Frontal cortex (tissue), 4 donors: ENCODE results near the gene GSTM2. TPM values are rescaled to one million over a fixed set of nuclear protein-coding genes. Genes with fewer than 3 reads are reported as not detected.
"Not testable (repeated sequence)": the region's sequence is repeated elsewhere in the genome, so short reads cannot be mapped to it uniquely, and the experiment has no call there.

Experiments
- DNase-seq, 2 donors: peaks; one replicate each; pipeline ENCODE4 v3.0.0; 2012; ENCODE audit warnings: low spot score in 2 of 2
- FAIRE-seq: peaks from 2 replicates; lab custom pipeline; 2012; peaks lifted over from hg19 to GRCh38; lab: Jason Lieb, UNC
- total RNA-seq: library from RNA; depleted of rRNA; stranded (reverse); fragments of >200 nt; gene quantifications from one replicate; pipeline ENCODE4 v1.2.3, GENCODE V29; 2014
- donor health status: control.
- donor health status: control.
- donor health status: control.

The GSTM2 gene
- total RNA-seq, 1 donor from 2014 or later, result 18.8 TPM

- FAIRE-seq (no peak), DNase-seq (no peak)
These were observed 37.6 kb downstream of the GSTM2 start for GRCh38 chr1:109705411-109705810.

- FAIRE-seq, DNase-seq: not testable (repeated sequence)
These were observed 41.1 kb downstream of the GSTM2 start for GRCh38 chr1:109708949-109709348.

GRCh38 chr1:109709822-109710221 lies 42.0 kb downstream of the GSTM2 start:
- not testable (repeated sequence) for DNase-seq, FAIRE-seq

- FAIRE-seq, DNase-seq: not testable (repeated sequence)
These were observed 43.9 kb downstream of the GSTM2 start, which contains the start of gene GSTM5 for GRCh38 chr1:109711593-109712320. Gene GSTM5, plus strand, starts transcription at chr1:109712251. Its CDS starts 62 bp downstream, at chr1:109712313.

- DNase-seq (no peak), FAIRE-seq (no peak)
These were observed 44.5 kb downstream of the GSTM2 start for GRCh38 chr1:109712321-109712864.

- DNase-seq (no peak), FAIRE-seq (no peak)
These were observed 45.8 kb downstream of the GSTM2 start for GRCh38 chr1:109713636-109714035.

- FAIRE-seq, result no peak
- DNase-seq, result no peak
These were observed 47.0 kb downstream of the GSTM2 start for GRCh38 chr1:109714661-109715372.

- no peak for FAIRE-seq
- DNase-seq, result no peak
These were observed 48.3 kb downstream of the GSTM2 start for GRCh38 chr1:109716121-109716520.

- DNase-seq (no peak), FAIRE-seq (no peak)
These were observed 48.8 kb downstream of the GSTM2 start for GRCh38 chr1:109716570-109717090.

- FAIRE-seq (no peak), DNase-seq (no peak)
These were observed 49.9 kb downstream of the GSTM2 start for GRCh38 chr1:109717729-109718128.

- FAIRE-seq, result no peak
- DNase-seq, result no peak
These were observed 50.6 kb downstream of the GSTM2 start for GRCh38 chr1:109718495-109718894.

- FAIRE-seq, result no peak
- DNase-seq, result no peak
These were observed 51.5 kb downstream of the GSTM2 start for GRCh38 chr1:109719337-109719837.

- DNase-seq, result no peak
- no peak for FAIRE-seq
These were observed 53.2 kb downstream of the GSTM2 start for GRCh38 chr1:109721042-109721441.

GRCh38 chr1:109721971-109722370 lies 54.1 kb downstream of the GSTM2 start:
- FAIRE-seq (no peak), DNase-seq (no peak)

- DNase-seq (no peak), FAIRE-seq (no peak)
These were observed 55.2 kb downstream of the GSTM2 start for GRCh38 chr1:109722908-109723691.

Other genes starting within 250 kb of the GSTM2 start
- 35.1 TPM for gene PSMA5, start 241.6 kb upstream of the GSTM2 start, total RNA-seq
- gene SYPL2, start 201.5 kb upstream of the GSTM2 start, total RNA-seq, result not detected
- 4.9 TPM for gene ATXN7L2, start 184.2 kb upstream of the GSTM2 start, total RNA-seq
- gene CYB561D1, start 174.0 kb upstream of the GSTM2 start, total RNA-seq, result 4.9 TPM
- gene AMIGO1, start 158.3 kb upstream of the GSTM2 start, total RNA-seq, result 8.2 TPM
- 4.9 TPM for gene GPR61, start 128.2 kb upstream of the GSTM2 start, total RNA-seq
- gene GNAI3, start 119.4 kb upstream of the GSTM2 start, total RNA-seq, result 16.3 TPM
- not detected for gene GNAT2, start 48.4 kb upstream of the GSTM2 start, total RNA-seq
- gene AMPD2, start 48.2 kb upstream of the GSTM2 start, total RNA-seq, result 51.0 TPM
- 3.7 TPM for gene GSTM4, start 12.0 kb upstream of the GSTM2 start, total RNA-seq
- gene GSTM1, start 19.8 kb downstream of the GSTM2 start, total RNA-seq, result 4.1 TPM
- gene GSTM5, start 44.2 kb downstream of the GSTM2 start, total RNA-seq, result 3.7 TPM
- gene GSTM3, start 73.0 kb downstream of the GSTM2 start, total RNA-seq, result 80.3 TPM
- not detected for gene EPS8L3, start 95.9 kb downstream of the GSTM2 start, total RNA-seq
- gene CSF1, start 242.8 kb downstream of the GSTM2 start, total RNA-seq, result 1.6 TPM